Progenitor cell of endocrine pancreas (in vitro differentiated cells): ENCODE data around the gene PMPCA. TPM values are rescaled to one million over a fixed set of nuclear protein-coding genes. Genes with fewer than 3 reads are reported as not detected.

Experiments used
- DNase-seq: peaks from one replicate; pipeline ENCODE4 v3.0.0; 2021; ENCODE audit warnings: low spot score; ENCODE audit not compliant: unreplicated experiment
- H3K27ac Mint-ChIP-seq: 2 replicates; pipeline ENCODE4 v1.8.0; 2021; ENCODE audit warnings: mild to moderate bottlenecking, moderate library complexity, mixed read lengths
- H3K27me3 Mint-ChIP-seq: 2 replicates; pipeline ENCODE4 v1.8.0; 2021; ENCODE audit warnings: mixed read lengths
- H3K36me3 Mint-ChIP-seq: 2 replicates; pipeline ENCODE4 v1.8.0; 2022; ENCODE audit warnings: mixed read lengths; ENCODE audit not compliant: insufficient read depth
- H3K4me1 Mint-ChIP-seq: 2 replicates; pipeline ENCODE4 v1.8.0; 2021; ENCODE audit warnings: low read depth, mixed read lengths
- H3K4me3 Mint-ChIP-seq: 2 replicates; pipeline ENCODE4 v1.8.0; 2021; ENCODE audit warnings: low read depth, mild to moderate bottlenecking, moderate library complexity, mixed read lengths
- H3K9me3 Mint-ChIP-seq: 2 replicates; pipeline ENCODE4 v1.8.0; 2021; ENCODE audit warnings: low read depth, mixed read lengths
- total RNA-seq: library from RNA; stranded (reverse); gene quantifications from 2 replicates; pipeline ENCODE4 v1.2.1, GENCODE V29; 2021
- TF ChIP-seq, protein P1 (sequence below): fragments of 200-600 bp; sonication (generic); IDR thresholded peaks from one replicate; pipeline ENCODE4 v1.5.0; 2021; ENCODE audit warnings: antibody characterized with exemption, mild to moderate bottlenecking; ENCODE audit not compliant: unreplicated experiment

The PMPCA gene
- total RNA-seq, 1 donor from 2014 or later = 68.3 TPM

DNA sequence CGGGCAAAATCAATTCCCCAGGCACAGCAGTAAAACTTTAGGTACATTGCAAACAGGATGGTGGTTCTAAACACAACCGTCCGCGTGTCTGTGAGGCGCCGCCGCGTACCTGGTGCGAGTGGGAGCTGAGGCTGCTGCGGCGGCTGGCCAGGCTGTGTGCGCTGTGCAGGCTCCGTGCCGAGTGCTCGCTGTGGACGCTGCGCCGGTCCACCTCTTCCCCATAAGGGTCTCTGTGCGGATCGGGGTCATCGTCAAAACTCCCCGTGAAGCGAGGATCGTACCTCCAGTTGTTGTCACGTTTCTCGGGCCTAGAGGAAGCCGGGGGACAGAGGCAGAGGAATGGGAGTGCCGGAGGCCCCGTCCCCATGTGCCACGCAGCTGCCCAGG is 55.7 kb downstream of the PMPCA start:
- H3K4me1 Mint-ChIP-seq = no peaks in the 10 kb centered on the region

GRCh38 chr9:136467766-136468165 is 57.3 kb downstream of the PMPCA start:
- H3K27ac Mint-ChIP-seq = no peak overlapping the region
- H3K4me3 Mint-ChIP-seq = no peak overlapping the region
- no peak for DNase-seq
- no peaks in the 10 kb centered on the region for H3K4me1 Mint-ChIP-seq
- H3K27me3 Mint-ChIP-seq = no peaks in the 10 kb centered on the region
- H3K36me3 Mint-ChIP-seq = peaks cover 16% of the 10 kb centered on the region
- TF ChIP-seq, protein P1, sequence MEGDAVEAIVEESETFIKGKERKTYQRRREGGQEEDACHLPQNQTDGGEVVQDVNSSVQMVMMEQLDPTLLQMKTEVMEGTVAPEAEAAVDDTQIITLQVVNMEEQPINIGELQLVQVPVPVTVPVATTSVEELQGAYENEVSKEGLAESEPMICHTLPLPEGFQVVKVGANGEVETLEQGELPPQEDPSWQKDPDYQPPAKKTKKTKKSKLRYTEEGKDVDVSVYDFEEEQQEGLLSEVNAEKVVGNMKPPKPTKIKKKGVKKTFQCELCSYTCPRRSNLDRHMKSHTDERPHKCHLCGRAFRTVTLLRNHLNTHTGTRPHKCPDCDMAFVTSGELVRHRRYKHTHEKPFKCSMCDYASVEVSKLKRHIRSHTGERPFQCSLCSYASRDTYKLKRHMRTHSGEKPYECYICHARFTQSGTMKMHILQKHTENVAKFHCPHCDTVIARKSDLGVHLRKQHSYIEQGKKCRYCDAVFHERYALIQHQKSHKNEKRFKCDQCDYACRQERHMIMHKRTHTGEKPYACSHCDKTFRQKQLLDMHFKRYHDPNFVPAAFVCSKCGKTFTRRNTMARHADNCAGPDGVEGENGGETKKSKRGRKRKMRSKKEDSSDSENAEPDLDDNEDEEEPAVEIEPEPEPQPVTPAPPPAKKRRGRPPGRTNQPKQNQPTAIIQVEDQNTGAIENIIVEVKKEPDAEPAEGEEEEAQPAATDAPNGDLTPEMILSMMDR = no peak
- no peaks in the 10 kb centered on the region for H3K9me3 Mint-ChIP-seq

More for the DNA sequence above, 55.7 kb downstream of the PMPCA start:
- peaks cover 20% of the 10 kb centered on the region for H3K36me3 Mint-ChIP-seq
- H3K4me3 Mint-ChIP-seq = no peak overlapping the region
- no peak overlapping the region for H3K27ac Mint-ChIP-seq
- no peaks in the 10 kb centered on the region for H3K9me3 Mint-ChIP-seq
- no peak for DNase-seq
- H3K27me3 Mint-ChIP-seq = no peaks in the 10 kb centered on the region
- TF ChIP-seq, protein P1 = no peak

DNA sequence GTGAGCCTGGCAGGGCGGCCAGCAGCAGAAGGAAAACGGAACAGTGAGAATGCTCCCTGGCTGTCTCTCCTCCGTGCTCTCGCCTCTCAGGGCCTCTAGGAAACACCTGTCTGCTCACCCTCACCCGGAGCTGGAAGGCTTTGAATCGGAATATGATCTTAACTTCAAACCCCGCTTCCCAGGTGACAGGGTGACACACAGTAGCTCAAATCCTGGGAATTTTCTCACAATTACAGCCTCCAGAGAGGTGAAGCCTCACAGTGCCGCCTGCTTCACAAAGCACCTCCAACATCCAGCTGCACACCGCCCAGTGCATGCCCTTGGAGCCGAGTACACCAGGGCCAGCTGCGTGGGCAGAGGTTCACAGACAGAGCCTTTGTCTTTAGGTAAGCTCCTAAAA is 59.9 kb downstream of the PMPCA start:
- H3K4me3 Mint-ChIP-seq = no peak overlapping the region
- no peaks in the 10 kb centered on the region for H3K4me1 Mint-ChIP-seq
- DNase-seq = no peak
- H3K9me3 Mint-ChIP-seq = no peaks in the 10 kb centered on the region
- H3K36me3 Mint-ChIP-seq = peaks cover 9% of the 10 kb centered on the region
- H3K27me3 Mint-ChIP-seq = no peaks in the 10 kb centered on the region
- TF ChIP-seq, protein P1 = no peak
- no peak overlapping the region for H3K27ac Mint-ChIP-seq

GRCh38 chr9:136470792-136471469 is 60.5 kb downstream of the PMPCA start:
- H3K27ac Mint-ChIP-seq = no peak overlapping the region
- H3K27me3 Mint-ChIP-seq = no peaks in the 10 kb centered on the region
- TF ChIP-seq, protein P1 = no peak

GRCh38 chr9:136471802-136472487 is 61.5 kb downstream of the PMPCA start:
- no peak for DNase-seq
- H3K4me1 Mint-ChIP-seq = no peaks in the 10 kb centered on the region
- H3K4me3 Mint-ChIP-seq = no peak overlapping the region
- H3K27ac Mint-ChIP-seq = no peak overlapping the region
- no peaks in the 10 kb centered on the region for H3K9me3 Mint-ChIP-seq
- peaks cover 5% of the 10 kb centered on the region for H3K36me3 Mint-ChIP-seq
- H3K27me3 Mint-ChIP-seq = no peaks in the 10 kb centered on the region
- TF ChIP-seq, protein P1 = no peak

More at GRCh38 chr9:136470792-136471469, 60.5 kb downstream of the PMPCA start:
- Mint-ChIP-seq H3K4me3 (no peak overlapping the region), H3K4me1 (no peaks in the 10 kb centered on the region), H3K9me3 (no peaks in the 10 kb centered on the region), H3K36me3 (peaks cover 8% of the 10 kb centered on the region)
- no peak for DNase-seq
